ENCODE data around the gene RABGAP1.

The RABGAP1 gene

DNA sequence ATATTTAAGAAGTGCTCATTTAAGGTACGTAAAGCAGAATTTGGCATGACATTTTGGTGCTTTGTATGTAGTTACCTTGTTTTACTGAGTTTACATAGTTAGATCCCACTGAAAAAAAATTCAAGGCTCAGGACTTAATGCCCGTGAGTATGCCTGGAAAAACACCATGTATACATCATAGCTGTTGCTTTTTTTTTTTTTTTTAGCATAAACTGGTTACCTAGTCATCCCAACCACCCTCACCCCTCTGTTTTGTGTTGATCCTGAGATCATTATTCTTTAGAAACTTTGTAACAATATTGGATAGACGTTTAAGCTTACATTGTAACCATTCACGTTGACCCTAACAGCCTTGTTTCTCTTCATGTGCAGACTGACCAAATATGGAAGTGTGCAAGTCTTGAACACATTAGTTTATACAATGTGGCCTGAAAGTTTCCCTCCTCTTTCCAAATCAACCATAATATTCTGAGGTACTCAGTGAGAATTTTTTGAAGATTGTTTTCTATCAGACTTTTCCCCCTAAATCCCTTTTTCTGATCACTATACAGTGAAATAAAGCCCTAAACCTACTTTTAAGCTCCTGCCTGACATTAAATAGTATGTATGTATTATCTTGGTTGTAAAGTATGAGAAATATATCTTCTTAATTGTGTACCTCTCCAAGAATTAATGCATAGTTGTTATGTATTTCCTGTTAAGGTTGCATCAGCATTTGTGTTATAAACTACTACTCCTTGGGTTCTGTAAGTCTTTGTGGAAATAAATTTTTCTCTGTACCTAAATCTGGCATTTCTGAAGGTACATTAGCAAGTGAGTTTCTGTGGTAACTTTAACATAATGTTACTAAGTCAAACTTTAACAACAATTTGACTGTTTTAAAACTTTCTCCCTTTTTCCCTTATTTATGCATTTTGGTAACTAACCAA lies 4.4 kb downstream of the RABGAP1 start:
- no peak for DNase-seq

DNA sequence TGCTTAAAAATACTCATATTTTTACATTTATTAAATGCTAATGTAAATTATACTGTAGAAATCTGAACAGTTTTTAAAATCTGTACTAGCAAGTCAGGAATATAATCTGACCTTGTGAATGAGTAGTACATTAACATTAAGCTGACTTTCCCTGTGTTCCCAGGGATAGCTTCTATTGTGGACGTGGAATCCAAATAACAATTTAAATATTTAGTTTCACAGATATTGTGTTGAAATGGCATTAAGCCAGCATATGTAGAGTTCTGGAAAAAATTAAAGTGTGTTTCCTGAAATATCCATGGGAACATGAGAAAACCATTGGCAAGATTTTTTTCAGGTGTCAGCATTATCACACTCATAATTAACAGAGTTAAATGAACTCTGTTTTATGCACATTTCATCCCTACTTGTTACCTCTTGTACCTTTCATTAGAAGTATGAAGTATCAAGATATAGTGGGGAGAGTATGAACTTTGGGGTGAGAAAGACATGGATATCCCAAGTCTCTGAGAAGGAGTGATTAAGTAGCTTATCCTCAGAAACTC lies 5.7 kb downstream of the RABGAP1 start:
- no peak for DNase-seq

DNA sequence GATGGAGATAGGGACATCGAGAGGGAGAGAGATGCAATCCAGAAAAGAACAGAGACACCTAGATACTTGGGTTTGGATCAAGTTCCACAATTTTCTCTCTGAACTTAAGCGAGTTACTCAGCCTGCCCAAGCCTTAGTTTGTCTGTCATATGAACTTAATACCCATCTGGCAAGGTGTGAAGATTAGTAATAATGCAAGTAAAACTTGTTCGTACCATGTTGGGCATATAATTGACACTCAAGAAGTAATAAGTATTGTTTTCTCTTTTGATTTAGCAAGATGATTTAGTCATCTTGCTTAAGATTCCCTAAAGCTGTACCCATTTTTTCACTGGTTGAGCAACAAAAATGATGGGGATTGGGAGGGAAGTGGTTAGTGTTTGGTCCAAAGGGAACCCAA lies 7.5 kb downstream of the RABGAP1 start:
- no peak for DNase-seq

DNA sequence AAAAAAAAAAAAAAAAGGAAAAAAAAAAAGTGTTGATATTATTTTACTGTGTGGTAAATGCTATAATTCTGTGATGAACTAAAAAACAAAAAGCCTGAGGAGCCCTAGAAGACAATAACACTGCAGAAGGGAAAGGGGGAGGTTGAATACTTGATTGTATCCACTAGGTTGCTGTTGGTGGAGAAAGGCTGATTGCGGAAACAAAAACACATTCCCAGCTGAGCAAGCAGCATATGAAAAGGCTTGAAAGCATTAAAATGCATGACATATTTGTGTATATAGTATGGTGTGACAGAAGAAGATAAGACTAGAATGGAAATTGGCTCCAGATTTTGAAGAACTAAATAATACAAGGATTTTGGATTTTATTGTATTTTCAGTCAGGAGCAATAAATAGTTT lies 8.9 kb downstream of the RABGAP1 start:
- no peak for DNase-seq

DNA sequence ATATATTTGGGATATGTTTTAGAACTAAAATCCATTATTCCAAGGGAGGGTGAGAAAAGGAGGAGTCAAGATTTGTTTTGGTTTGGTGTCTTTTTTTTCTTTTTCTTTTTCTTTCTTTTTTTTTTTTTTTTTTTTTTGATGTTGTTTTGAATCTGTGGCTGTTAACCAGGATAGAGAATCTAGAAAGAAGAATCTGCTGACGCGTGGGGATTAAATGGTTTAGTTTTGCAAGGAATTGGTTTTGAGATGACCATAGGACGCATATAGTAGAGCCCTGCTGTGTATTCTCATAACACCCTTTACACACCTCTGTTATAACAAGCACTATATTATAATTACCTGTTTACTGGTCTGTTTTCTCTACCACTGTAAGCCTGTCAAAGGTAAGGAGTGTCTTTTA lies 9.4 kb downstream of the RABGAP1 start:
- no peak for DNase-seq

DNA sequence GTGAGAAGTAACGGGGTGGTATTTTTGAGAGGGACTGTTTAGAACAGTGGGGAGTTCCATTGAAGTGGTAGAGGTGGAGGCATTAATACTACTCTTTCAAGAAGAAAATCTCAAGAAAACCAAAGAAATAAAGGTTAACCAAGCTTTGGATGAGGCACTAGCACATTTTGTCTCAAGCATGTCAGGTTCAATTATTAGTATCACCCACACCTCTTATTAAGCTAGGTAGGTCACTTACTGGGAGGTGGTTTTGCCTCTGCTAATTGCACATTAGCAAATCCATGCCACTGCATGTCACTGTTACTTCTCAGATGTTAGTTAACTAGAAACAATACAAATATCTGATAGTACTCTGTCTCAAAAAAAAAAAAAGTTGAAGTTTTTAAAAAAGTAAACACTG lies 10.2 kb downstream of the RABGAP1 start:
- no peak for DNase-seq

DNA sequence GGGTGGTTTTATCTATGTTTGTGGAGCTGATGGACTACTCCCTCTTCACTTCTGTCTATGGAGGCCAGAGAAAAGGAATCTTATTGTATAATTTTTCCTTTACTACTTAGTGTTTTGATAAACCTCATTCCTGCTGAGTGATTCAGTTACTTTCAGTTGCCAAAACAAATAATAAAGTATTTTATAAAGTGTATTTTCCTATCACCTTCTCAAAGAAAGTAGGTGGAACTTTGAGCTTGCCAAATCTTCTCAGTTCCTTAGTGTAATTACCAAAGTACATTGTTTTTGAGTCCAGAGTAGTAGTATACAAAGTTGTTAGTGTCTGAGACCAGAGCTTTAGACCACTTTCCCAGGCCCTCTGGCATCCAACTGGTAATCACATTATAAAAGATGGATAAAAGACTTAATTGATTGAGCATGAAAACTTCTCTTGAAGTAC lies 13.5 kb downstream of the RABGAP1 start:
- DNase-seq = no peak

DNA sequence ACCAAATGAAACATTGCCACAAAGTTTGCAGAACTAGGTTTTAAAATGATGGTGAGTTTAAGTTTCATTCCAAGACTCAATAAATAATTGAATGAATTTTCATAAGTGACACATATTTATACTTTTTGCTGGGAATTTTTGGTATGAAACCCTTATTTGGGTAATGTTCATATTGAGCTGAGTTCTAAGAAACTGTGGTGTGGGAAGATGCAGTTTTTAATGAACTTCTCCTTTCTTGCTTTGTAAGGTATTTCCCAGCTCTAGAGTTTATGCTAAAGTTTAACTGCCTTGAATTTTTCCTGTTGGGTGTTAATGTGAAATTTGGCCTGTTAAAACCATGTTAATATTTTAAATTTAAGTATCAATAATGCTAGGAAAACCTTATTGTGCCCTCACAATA lies 15.1 kb downstream of the RABGAP1 start:
- no peak for DNase-seq

DNA sequence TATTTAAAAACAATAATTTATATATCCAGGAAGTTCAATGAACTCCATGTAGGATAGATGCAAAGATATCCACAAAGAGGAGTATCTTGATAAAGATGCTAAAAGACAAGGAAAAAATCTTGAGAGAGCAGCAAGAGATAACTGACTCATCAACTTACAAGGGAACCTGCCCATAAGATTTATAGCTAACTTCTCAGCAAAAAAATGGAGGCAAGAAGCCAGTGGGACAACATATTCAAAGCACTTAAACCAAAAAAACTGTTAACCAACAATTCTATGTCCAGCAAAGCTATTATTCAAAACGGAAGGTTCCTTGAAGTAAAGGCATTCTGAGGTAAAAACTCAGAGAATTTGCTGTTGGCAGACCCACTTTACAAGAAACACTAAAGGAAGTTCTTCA lies 20.3 kb downstream of the RABGAP1 start:
- no peak for DNase-seq

DNA sequence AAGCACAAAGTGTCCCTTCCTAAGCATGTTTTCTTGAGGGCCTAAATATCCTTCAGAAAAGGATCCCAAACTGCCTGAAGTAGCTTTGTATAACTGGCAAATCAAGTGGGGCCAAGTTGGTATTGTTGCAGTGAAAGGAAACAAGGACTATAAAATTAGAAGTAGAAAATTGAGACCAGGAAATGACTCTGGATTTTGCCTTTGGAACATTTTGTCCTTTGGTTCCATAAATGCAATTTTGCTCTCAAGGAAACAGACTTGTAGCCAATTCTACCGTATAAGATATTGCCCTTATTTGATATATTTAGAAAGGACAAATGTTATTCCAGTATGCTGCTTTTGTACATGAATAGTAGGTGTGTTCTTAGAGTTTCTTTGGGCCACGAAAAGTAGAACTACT lies 34.4 kb downstream of the RABGAP1 start:
- no peak for DNase-seq

DNA sequence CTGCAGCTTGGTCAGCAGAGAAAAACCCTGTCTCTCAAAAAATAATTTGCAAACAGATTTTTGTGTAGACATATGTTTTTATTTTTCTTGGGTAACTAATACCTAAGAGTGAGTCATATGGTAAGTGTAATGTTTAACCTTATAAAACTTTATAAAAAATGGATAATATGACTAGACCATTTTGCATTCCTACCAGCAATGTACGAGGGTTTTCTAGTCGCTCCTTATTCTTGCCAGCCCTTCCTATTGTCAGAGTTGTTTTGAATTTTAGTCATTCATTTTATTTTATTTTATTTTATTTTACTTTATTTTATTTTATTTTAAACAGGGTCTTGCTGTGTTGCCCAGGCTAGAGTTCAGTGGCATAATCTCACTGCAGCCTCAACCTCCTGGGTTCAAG lies 37.8 kb downstream of the RABGAP1 start:
- no peak for DNase-seq

DNA sequence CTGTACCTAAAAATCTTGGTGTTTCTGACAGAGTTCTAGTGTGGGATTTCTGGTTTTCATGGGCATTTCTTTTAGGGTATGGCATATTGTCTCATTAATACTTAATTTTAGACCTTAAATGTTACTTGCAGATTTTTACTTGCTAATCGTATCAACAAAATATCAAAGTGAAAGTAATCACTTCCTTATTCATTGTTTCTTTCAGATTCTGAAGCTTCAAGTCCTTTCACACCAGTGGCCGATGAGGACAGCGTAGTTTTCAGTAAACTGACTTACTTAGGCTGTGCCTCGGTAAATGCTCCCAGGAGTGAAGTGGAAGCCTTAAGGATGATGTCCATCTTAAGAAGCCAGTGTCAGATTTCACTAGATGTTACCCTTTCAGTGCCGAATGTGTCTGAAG lies 45.2 kb downstream of the RABGAP1 start:
- no peak for DNase-seq

DNA sequence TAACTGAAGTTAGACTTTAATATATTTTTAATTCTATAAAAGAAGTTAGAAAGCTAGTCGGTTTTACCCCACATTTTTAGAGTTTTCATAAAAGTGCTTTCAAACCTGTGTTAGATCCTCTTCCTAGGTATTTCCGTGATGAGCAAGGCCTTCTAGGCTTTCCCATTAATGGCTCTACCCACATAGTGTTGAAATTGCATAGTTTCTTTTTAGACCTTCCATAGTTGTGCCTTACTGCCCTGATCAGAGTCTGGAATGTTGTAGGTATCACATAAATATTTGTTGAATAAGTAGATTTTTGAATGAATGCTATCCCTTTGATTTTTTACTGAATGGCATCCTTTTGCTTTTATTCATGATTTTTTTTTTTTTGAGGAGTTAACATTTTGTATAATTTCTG lies 47.3 kb downstream of the RABGAP1 start:
- no peak for DNase-seq

DNA sequence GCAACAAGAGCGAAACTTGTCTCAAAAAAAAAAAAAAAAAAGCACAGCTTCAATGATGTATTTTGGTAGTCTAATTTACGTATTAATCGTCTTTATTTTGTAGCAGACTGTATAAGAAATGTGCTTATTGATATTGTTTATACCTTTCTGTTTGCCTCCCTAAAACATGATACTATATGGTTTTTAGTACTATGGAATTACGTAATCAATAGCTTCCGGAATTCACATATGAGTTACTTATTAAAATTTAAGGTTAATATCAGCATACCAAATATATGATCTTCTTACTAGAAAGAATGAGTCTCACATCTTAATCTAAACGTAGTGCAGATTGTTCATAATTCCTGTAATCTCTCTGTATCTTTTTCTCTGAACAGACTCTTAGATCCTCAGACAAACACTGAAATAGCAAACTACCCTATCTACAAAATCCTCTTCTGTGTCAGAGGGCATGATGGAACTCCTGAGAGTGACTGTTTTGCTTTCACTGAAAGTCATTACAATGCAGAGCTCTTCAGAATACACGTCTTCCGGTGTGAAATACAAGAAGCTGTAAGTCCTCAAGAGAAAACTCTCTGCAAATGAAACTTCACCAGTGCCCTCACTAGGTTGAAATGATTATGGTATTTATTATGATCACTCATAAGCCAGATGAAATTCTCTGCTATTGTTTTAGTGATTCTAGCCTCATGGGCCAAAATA lies 48.3 kb downstream of the RABGAP1 start:
- DNase-seq = no peak

DNA sequence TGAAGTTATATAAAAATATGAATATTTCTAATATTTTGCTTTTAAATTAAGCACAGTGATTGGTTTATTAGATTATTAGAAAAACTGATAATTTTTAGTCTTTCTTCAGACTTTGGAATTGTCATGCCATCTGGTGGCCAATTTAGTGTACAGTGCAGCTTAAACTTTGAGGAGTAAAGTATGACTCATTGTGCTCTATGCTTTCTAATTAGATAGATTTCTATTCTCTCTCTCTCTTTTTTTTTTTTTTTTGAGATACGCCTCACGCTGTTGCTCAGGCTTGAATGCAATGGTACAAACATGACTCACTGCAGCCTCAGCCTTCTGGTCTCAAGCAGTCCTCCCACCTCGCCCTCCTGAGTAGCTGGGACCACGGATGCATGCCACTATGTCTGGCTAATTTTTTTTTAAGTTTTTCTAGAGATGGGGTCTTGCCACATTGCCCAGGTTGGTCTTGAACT lies 50.6 kb downstream of the RABGAP1 start:
- peak in 2 of 6 experiments; percentile 3 to 17 for DNase-seq

DNA sequence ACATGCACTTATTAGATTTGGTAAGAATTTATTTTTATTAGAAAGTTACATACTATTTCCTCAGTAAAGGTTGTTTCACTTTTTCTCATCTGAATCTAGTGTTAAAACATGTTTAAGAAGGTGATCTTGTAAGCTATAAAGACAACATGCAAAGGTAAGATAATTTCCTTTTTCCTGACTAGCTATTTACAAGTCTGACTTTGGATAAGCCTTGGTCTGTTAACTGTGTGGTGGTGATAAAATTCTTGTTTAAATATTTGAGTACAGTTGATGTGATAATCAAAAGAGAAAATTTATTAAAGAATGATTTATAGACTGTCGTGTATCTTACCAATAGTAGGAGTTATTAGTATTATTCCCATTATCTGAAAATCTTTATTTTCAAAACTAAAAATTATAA lies 55.8 kb downstream of the RABGAP1 start:
- no peak for DNase-seq

DNA sequence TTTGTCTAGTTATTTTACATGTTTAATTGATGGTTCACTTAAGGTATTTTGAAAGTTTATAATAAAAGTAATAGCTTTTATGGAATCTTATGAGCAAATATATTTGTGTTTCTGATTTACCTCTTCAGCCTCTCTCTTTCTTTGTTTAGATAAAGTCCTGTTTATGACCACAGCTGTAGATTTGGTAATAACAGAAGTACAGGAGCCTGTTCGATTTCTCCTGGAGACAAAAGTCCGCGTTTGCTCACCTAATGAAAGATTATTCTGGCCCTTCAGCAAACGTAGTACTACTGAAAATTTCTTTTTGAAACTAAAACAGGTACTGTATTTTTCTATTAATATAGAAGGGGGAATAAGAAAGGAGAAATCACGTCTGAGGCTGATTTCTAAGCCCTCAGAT lies 57.6 kb downstream of the RABGAP1 start:
- DNase-seq = no peak

DNA sequence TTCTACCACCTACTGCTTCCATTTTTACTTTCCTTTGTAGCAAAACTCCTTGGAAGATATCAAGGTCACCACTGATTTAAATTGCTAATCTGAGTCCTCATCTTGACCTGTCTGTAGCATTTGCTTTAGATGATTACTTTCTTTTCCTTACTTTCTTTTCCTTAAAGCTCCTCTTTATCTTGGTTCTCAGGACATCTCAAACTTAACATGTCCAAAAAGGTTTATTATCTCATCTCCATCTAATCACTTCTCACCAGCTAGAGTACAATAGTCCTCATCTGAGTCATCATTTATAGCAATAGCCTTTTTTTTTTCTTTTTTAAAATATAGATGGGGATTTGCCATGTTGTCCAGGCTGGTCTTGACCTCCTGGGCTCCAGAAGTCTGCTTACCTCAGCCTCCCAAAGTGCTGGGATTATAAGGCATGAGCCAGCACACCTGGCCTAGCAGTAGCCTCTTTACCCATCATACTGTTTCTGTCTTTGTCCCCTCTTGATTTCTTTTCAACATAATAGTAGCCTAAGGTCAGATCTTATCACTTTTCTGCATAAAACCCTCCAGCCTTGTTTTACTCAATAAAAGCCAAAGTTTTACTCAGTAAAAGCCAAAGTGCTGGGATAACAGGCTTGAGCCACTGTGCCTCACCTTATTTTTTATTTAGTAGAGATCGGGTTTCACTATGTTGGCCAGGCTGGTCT lies 59.7 kb downstream of the RABGAP1 start:
- DNase-seq = no peak

DNA sequence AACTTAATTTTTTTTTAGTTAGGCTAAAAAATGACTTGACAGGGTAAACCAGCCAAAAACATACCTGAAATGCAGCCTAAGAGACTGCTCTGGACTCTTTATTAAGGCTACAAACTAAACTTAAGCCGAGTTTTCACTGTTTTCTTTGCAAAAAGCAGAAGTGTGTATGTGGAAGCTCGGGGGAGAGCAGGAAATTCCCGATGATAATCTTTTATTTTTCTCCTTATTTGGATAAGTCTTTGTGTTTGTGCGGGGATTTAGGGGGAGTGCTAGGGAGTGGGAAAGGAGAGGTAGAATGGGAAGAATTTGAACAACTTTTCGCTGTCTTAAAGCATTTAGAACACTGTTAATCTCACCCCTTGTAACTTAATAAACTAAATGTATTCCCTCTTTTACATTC lies 61.9 kb downstream of the RABGAP1 start:
- DNase-seq = no peak

DNA sequence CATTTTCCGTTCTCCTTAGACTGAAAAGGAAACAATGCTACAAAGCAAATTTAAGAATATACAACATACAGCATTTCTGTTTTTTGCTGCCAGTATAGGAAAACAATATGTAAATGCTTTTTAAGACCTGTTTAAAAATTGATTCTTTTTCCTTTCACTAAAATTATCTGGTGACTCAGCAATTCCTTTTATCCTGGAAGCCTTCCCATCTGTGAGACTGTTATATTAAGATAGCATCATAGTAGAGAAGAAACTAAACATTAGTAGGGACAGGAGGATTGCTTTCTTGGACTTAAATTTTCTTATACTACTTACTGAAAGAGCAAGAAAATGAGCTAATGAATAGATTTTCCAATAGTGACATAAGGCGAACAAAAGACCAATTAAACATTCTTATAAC lies 62.6 kb downstream of the RABGAP1 start:
- no peak for DNase-seq

DNA sequence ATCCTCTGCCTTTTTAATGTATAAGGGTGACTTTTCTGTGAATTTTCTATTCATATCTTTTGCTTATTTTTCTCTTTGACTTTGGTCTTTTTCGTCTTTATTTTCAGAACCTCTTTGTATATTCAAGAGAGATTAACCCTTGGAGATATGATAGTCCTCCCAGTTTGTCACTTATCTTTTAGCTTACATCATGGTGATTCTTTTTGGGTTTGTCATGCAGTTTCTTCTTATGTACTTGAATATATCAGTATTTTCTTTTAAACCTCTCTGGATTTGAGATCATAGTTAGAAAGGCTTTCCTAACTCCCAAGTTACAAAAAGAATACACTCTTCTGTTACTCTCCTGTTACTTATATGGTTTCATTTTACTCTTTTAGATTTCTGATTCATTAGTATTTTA lies 65.1 kb downstream of the RABGAP1 start:
- DNase-seq = no peak

DNA sequence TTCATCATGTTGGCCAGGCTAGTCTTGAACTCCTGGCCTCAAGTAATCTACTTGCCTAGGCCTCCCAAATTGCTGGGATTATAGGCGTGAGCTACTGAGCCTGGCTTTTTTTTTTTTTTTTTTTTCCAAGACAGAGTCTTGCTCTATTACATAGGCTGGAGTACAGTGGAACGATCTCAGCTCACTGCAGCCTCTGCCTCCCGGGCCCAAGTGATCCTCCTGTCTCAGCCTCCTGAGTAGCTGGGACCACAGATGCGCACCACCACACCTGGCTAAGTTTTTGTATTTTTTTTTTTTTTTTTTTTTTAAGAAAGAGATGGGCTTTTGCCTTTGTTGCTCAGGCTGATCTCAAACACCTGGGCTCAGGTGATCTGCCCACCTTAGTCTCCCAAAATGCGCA lies 66.4 kb downstream of the RABGAP1 start:
- DNase-seq = no peak

DNA sequence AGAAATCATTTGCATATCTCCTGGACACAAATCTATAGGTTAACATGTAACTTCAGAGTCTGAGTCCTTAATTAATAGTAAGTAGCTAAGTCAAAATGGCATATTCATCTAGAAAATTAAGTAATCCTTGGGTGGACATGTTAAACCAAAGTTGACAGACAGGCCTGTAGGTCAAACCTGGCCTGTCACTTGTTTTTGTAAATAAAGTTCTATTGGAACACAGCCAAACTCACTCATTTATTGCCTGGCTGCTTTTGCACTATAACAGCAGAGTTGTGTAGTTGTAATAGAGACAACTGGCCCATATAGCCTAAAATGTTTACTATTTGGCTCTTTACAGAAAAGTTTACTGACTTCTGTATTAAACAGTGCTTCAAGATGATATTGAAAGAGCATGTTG lies 68.1 kb downstream of the RABGAP1 start:
- DNase-seq = no peak
